ENCODE measurements around the gene FGF14. TPM values are rescaled to one million over a fixed set of nuclear protein-coding genes. Genes with fewer than 3 reads are reported as not detected.

The FGF14 gene
- total RNA-seq, 2 experiments from 2014 or later = not detected

DNA sequence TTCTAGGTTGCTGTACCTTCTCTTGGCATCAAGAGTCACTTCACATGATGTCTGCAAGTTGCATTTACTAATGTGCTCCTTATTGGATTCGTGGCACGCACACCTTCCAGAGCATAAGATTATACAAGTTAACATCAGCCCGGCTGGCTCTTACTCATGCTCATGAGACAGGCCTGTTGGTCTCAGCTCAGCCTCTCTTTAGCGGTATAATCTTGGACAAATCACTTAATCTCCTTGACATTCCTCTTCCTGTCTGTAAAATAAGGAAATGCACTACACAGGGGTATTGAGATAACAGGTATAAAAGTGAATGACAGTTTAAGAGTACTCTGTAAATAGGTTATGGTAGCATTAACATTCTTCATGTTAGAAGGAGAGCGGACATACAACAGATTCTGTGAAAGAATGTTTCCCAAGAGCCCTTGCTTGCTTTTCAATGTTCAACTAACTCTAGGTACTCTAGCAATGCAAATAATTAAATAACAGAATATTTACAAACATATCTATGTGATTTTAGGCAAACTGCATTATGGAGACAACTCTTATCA, 181.1 kb downstream of the FGF14 start:
- Histone ChIP-seq H3K79me2 (ENCODE audit: insufficient read depth, low read depth, low read length) (no peaks in the 10 kb centered on the region), H3K9me3 (ENCODE audit: low read length) (no peaks in the 10 kb centered on the region), H4K20me1 (ENCODE audit: insufficient read depth, low read length) (no peaks in the 10 kb centered on the region), H3K4me3 (ENCODE audit: low read depth, low read length, poor library complexity, severe bottlenecking) (no peak overlapping the region), H3K4me1 (ENCODE audit: insufficient read depth, low read length, poor library complexity, severe bottlenecking) (no peaks in the 10 kb centered on the region), H2AFZ (ENCODE audit: low read length) (no peak overlapping the region), H3K9me2 (ENCODE audit: insufficient read depth, low read length) (no peaks in the 10 kb centered on the region), H3K27ac (ENCODE audit: low read depth, low read length, poor library complexity, severe bottlenecking) (no peak overlapping the region), H3K36me3 (ENCODE audit: insufficient read depth, low read length) (no peaks in the 10 kb centered on the region), H3K4me2 (ENCODE audit: low read length) (no peak overlapping the region)
- ChIA-PET POLR2A (no interaction called here), CTCF (ENCODE audit: unreplicated experiment) (no interaction called here)
- intact Hi-C loops (cut with micrococcal nuclease; ENCODE audit: unreplicated experiment) = no loop called here
- BruUV-seq (replicated peaks) = no TSS peak
- DNase-seq (ENCODE audit: low spot score) = no peak
- no peak for TF ChIP-seq EZH2phosphoT487 (IDR thresholded peaks at IDR 0.05; ENCODE audit: borderline replicate concordance, low read depth, low read length)
- TF ChIP-seq, protein P1, sequence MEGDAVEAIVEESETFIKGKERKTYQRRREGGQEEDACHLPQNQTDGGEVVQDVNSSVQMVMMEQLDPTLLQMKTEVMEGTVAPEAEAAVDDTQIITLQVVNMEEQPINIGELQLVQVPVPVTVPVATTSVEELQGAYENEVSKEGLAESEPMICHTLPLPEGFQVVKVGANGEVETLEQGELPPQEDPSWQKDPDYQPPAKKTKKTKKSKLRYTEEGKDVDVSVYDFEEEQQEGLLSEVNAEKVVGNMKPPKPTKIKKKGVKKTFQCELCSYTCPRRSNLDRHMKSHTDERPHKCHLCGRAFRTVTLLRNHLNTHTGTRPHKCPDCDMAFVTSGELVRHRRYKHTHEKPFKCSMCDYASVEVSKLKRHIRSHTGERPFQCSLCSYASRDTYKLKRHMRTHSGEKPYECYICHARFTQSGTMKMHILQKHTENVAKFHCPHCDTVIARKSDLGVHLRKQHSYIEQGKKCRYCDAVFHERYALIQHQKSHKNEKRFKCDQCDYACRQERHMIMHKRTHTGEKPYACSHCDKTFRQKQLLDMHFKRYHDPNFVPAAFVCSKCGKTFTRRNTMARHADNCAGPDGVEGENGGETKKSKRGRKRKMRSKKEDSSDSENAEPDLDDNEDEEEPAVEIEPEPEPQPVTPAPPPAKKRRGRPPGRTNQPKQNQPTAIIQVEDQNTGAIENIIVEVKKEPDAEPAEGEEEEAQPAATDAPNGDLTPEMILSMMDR (conservative IDR thresholded peaks at IDR 0.05; ENCODE audit: low read length) = no peak

DNA sequence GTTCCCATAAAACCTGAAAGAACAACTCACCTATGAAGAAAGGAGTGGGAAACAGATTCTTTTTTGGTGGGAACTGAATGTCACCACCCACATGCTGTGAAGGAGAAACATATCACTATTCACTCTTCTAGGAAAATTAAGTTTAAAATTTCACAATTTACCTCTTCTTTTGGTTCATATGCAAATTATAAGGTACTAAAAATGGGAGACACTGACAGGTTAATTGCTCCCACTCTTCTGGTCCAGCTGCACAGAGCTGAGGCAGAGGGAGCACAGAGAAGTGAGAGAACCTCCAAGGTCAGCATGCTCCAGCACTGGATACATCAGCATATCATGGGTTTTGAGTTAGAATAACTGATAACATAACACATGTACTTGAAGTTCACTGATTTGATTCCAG, 186.9 kb downstream of the FGF14 start:
- Histone ChIP-seq H2AFZ (ENCODE audit: low read length) (no peak overlapping the region), H3K9me3 (ENCODE audit: low read length) (no peaks in the 10 kb centered on the region), H4K20me1 (ENCODE audit: insufficient read depth, low read length) (no peaks in the 10 kb centered on the region), H3K36me3 (ENCODE audit: insufficient read depth, low read length) (no peaks in the 10 kb centered on the region), H3K9me2 (ENCODE audit: insufficient read depth, low read length) (no peaks in the 10 kb centered on the region), H3K4me1 (ENCODE audit: insufficient read depth, low read length, poor library complexity, severe bottlenecking) (no peaks in the 10 kb centered on the region), H3K4me2 (ENCODE audit: low read length) (no peak overlapping the region), H3K79me2 (ENCODE audit: insufficient read depth, low read depth, low read length) (no peaks in the 10 kb centered on the region), H3K27ac (ENCODE audit: low read depth, low read length, poor library complexity, severe bottlenecking) (no peak overlapping the region), H3K4me3 (ENCODE audit: low read depth, low read length, poor library complexity, severe bottlenecking) (no peak overlapping the region)
- TF ChIP-seq, protein P1 (conservative IDR thresholded peaks at IDR 0.05; ENCODE audit: low read length) = no peak
- no peak for TF ChIP-seq EZH2phosphoT487 (IDR thresholded peaks at IDR 0.05; ENCODE audit: borderline replicate concordance, low read depth, low read length)
- ChIA-PET CTCF (ENCODE audit: unreplicated experiment) (no interaction called here), POLR2A (no interaction called here)
- no TSS peak for BruUV-seq (replicated peaks)
- intact Hi-C loops (cut with micrococcal nuclease; ENCODE audit: unreplicated experiment) = no loop called here
- no peak for DNase-seq (ENCODE audit: low spot score)

DNA sequence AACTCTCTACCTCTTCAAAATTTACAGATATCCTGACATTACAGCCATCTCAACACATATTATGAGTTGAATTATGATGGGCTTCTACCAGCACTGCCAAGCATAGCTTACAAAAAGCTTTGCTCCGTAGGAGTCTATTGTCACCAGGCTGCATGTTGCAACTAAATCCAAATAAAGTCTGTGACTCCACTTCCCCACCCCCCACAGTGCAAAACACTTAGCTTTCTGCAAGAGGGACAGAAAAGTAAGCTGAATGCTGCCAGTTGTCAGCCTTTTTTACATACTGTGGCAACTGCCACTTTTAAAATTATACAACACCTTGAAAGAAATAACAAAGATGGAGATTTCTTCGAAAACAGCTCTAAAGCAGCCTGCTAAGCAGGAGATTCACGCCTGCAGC, 189.1 kb downstream of the FGF14 start:
- DNase-seq (ENCODE audit: low spot score) = no peak
- CTCF ChIA-PET (ENCODE audit: unreplicated experiment) = no interaction called here
- intact Hi-C loops (cut with micrococcal nuclease; ENCODE audit: unreplicated experiment) = no loop called here
- no peak overlapping the region for H3K4me2 ChIP-seq (ENCODE audit: low read length)
- no peak overlapping the region for H3K27ac ChIP-seq (ENCODE audit: low read depth, low read length, poor library complexity, severe bottlenecking)
- POLR2A ChIA-PET = interaction anchor here (0.9 kb wide), 1 partner anchor 10 kb away, joined by 3 read pairs; no protein-coding TSS in a partner anchor
- H4K20me1 ChIP-seq (ENCODE audit: insufficient read depth, low read length) = no peaks in the 10 kb centered on the region
- TF ChIP-seq, protein P1 (conservative IDR thresholded peaks at IDR 0.05; ENCODE audit: low read length) = no peak
- no peak for TF ChIP-seq EZH2phosphoT487 (IDR thresholded peaks at IDR 0.05; ENCODE audit: borderline replicate concordance, low read depth, low read length)
- H3K36me3 ChIP-seq (ENCODE audit: insufficient read depth, low read length) = no peaks in the 10 kb centered on the region
- H2AFZ ChIP-seq (ENCODE audit: low read length) = no peak overlapping the region
- H3K4me1 ChIP-seq (ENCODE audit: insufficient read depth, low read length, poor library complexity, severe bottlenecking) = no peaks in the 10 kb centered on the region
- H3K9me3 ChIP-seq (ENCODE audit: low read length) = no peaks in the 10 kb centered on the region
- no peak overlapping the region for H3K4me3 ChIP-seq (ENCODE audit: low read depth, low read length, poor library complexity, severe bottlenecking)
- BruUV-seq (replicated peaks) = no TSS peak
- H3K79me2 ChIP-seq (ENCODE audit: insufficient read depth, low read depth, low read length) = no peaks in the 10 kb centered on the region
- no peaks in the 10 kb centered on the region for H3K9me2 ChIP-seq (ENCODE audit: insufficient read depth, low read length)
